Sigmoid colon (tissue), 7 donors: ENCODE measurements around the gene ZPR1. TPM values are rescaled to one million over a fixed set of nuclear protein-coding genes. Genes with fewer than 3 reads are reported as not detected.
A peak's percentile ranks its signal among the peaks of the same experiment; 100 is the strongest.

Source experiments
- DNase-seq: peaks from one replicate; pipeline ENCODE4 v3.0.0-alpha.2; 2019
- H3K27ac ChIP-seq, 4 donors: fragments of 200-600 bp; sonication (generic); one replicate each; pipeline ENCODE4 v1.5.1; 2016 to 2019; ENCODE audit warnings: mild to moderate bottlenecking in 1 of 4
- H3K27me3 ChIP-seq, 3 donors: fragments of 200-600 bp; sonication (generic); one replicate each; pipeline ENCODE4 v1.5.1; 2019; ENCODE audit warnings: mild to moderate bottlenecking in 1 of 3
- H3K36me3 ChIP-seq, 4 donors: fragments of 200-600 bp; sonication (generic); one replicate each; pipeline ENCODE4 v1.5.1; 2016 to 2019
- H3K4me1 ChIP-seq, 4 donors: fragments of 200-600 bp; sonication (generic); one replicate each; pipeline ENCODE4 v1.5.1; 2017 to 2019
- H3K4me3 ChIP-seq, 4 donors: fragments of 200-600 bp; sonication (generic); one replicate each; pipeline ENCODE4 v1.5.1; 2017 to 2019; ENCODE audit warnings: mild to moderate bottlenecking in 2 of 4, moderate library complexity in 1 of 4
- H3K9me3 ChIP-seq, 4 donors: fragments of 200-600 bp in 3 of 4; sonication (generic) in 3 of 4; one replicate each; pipeline versions ENCODE4 v1.5.1 to v1.6.1; 2013 to 2019
- EP300 ChIP-seq, 4 donors: sonication (generic); formaldehyde crosslinking; IDR thresholded peaks; one replicate each; pipeline ENCODE4 v1.6.1; 2017; ENCODE audit warnings: antibody characterized with exemption in 4 of 4
- POLR2A ChIP-seq, 2 donors: fragments of 450-650 bp; IDR thresholded peaks; one replicate each; pipeline ENCODE4 v1.6.1; 2016; ENCODE audit warnings: antibody characterized with exemption in 2 of 2, mild to moderate bottlenecking in 2 of 2, moderate library complexity in 2 of 2
- POLR2AphosphoS5 ChIP-seq, 4 donors: sonication (generic); formaldehyde crosslinking; IDR thresholded peaks; one replicate each; pipeline ENCODE4 v1.6.1; 2017; ENCODE audit warnings: antibody characterized with exemption in 4 of 4
- WGBS, 2 donors: extraction: QIAGEN DNeasy Blood & Tissue Kit; methylation state at CpG; one replicate each; pipeline ENCODE4 v1.1.7; 2013; 5-methylcytosine and 5-hydroxymethylcytosine counted together
- intact Hi-C: fragments of 100-400 bp; cut with DNase I; formaldehyde crosslinking; loops from one replicate; pipeline ENCODE4 v1.15.1; 2023
- polyA plus RNA-seq, 3 donors: library from polyadenylated mRNA; stranded (reverse); fragments of 200-250 nt; gene quantifications; one replicate each; pipeline ENCODE4 v1.2.3, GENCODE V29; 2013
- total RNA-seq, 4 donors: library from RNA; depleted of rRNA; stranded (reverse); fragments of >200 nt; gene quantifications; one replicate each; pipeline ENCODE4 v1.1.0, GENCODE V29; 2016
- TF ChIP-seq, protein P1 (sequence below), 4 experiments: fragments of 450-650 bp in 3 of 4; fragments of 200-600 bp in 1 of 4; IDR thresholded peaks; one replicate each; pipeline ENCODE4 v1.5.1; 2016 to 2019; ENCODE audit warnings: antibody characterized with exemption in 4 of 4, mild to moderate bottlenecking in 3 of 4, moderate library complexity in 2 of 4
- donor health status: healthy with polysubstance abuse.
- donor health status: Bipolar disorder and iron deficiency.
- donor health status: healthy.

The ZPR1 gene
- total and polyA plus RNA-seq, 7 donors: 14.7 to 28.6 (median 17.3) TPM

- TF ChIP-seq EP300 (IDR thresholded peaks at IDR 0.05) (no peak), POLR2A (IDR thresholded peaks at IDR 0.05) (no peak)
- TF ChIP-seq, protein P1, sequence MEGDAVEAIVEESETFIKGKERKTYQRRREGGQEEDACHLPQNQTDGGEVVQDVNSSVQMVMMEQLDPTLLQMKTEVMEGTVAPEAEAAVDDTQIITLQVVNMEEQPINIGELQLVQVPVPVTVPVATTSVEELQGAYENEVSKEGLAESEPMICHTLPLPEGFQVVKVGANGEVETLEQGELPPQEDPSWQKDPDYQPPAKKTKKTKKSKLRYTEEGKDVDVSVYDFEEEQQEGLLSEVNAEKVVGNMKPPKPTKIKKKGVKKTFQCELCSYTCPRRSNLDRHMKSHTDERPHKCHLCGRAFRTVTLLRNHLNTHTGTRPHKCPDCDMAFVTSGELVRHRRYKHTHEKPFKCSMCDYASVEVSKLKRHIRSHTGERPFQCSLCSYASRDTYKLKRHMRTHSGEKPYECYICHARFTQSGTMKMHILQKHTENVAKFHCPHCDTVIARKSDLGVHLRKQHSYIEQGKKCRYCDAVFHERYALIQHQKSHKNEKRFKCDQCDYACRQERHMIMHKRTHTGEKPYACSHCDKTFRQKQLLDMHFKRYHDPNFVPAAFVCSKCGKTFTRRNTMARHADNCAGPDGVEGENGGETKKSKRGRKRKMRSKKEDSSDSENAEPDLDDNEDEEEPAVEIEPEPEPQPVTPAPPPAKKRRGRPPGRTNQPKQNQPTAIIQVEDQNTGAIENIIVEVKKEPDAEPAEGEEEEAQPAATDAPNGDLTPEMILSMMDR (IDR thresholded peaks at IDR 0.05): no peak
- intact Hi-C loops: no loop called here
- H3K36me3 ChIP-seq: no peaks in the 10 kb centered on the region
- peaks cover 0 to 7% (median 4%) of the 10 kb centered on the region in 4 donors for H3K4me1 ChIP-seq
- H3K4me3 ChIP-seq: no peak overlapping the region
- WGBS, 2 donors: 94 to 96% methylated on average over 17 of the region's 17 CpGs
- no peaks in the 10 kb centered on the region for H3K9me3 ChIP-seq
- DNase-seq: peak; percentile 60
- H3K27ac ChIP-seq: no peak overlapping the region
- no peaks in the 10 kb centered on the region for H3K27me3 ChIP-seq
These were observed 42.5 kb upstream of the ZPR1 start for GRCh38 chr11:116830184-116830912.

DNA sequence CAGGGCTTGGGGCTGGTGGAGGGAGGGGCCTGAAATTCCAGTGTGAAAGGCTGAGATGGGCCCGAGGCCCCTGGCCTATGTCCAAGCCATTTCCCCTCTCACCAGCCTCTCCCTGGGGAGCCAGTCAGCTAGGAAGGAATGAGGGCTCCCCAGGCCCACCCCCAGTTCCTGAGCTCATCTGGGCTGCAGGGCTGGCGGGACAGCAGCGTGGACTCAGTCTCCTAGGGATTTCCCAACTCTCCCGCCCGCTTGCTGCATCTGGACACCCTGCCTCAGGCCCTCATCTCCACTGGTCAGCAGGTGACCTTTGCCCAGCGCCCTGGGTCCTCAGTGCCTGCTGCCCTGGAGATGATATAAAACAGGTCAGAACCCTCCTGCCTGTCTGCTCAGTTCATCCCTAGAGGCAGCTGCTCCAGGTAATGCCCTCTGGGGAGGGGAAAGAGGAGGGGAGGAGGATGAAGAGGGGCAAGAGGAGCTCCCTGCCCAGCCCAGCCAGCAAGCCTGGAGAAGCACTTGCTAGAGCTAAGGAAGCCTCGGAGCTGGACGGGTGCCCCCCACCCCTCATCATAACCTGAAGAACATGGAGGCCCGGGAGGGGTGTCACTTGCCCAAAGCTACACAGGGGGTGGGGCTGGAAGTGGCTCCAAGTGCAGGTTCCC is 41.8 kb upstream of the ZPR1 start, which contains the start of gene APOC3:
TSS of gene APOC3 (plus strand) at position 383 of the 659 bp plus-strand sequence. CDS start 676 bp downstream, outside the sequence.
- H3K27me3 ChIP-seq: no peaks in the 10 kb centered on the region
- no peaks in the 10 kb centered on the region for H3K36me3 ChIP-seq
- WGBS, 2 donors: 77 to 79% methylated on average over 9 of the region's 9 CpGs
- intact Hi-C loops: no loop called here
- TF ChIP-seq, protein P1 (IDR thresholded peaks at IDR 0.05): no peak
- no peak for TF ChIP-seq POLR2A (IDR thresholded peaks at IDR 0.05)
- TF ChIP-seq EP300 (IDR thresholded peaks at IDR 0.05): no peak
- H3K4me3 ChIP-seq: no peak within 1 kb of the TSS
- no peak within 1 kb of the TSS for H3K27ac ChIP-seq
- peak; percentile 60 for DNase-seq
- H3K4me1 ChIP-seq: no peaks in the 10 kb centered on the region
- H3K9me3 ChIP-seq: no peaks in the 10 kb centered on the region

- no peaks in the 10 kb centered on the region for H3K9me3 ChIP-seq
- TF ChIP-seq POLR2A (IDR thresholded peaks at IDR 0.05) (no peak), POLR2AphosphoS5 (IDR thresholded peaks at IDR 0.05) (no peak), EP300 (IDR thresholded peaks at IDR 0.05) (no peak)
- TF ChIP-seq, protein P1 (IDR thresholded peaks at IDR 0.05): no peak
- no peaks in the 10 kb centered on the region for H3K36me3 ChIP-seq
- no peak for DNase-seq
- H3K27me3 ChIP-seq: no peaks in the 10 kb centered on the region
- no peak overlapping the region for H3K4me3 ChIP-seq
- H3K4me1 ChIP-seq: no peaks in the 10 kb centered on the region
- WGBS, 2 donors: 55 to 69% methylated on average over 16 of the region's 16 CpGs
- H3K27ac ChIP-seq: no peak overlapping the region
- intact Hi-C loops: no loop called here
These were observed 41.1 kb upstream of the ZPR1 start for GRCh38 chr11:116828632-116829524.

DNA sequence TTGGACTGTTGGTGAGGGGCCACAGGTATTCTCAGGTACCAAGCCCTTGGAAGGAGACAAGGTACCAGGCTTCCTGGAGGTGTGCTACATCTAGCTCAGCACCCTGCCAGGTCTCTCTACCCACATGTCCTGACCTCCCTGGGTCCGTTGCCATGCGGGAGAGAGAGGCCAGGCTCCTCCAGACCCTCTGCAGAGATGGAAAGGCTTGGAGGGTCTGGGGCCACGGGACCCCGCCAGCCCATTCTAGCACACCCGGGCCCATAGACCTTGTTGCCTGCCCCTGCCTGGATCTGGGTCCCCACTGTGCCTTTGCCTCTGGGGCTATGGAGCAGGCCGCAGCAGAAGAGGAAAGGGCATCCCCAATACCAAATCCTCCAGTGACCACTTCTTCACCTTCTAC is 39.6 kb upstream of the ZPR1 start:
- H3K4me3 ChIP-seq: no peak overlapping the region
- no peak for TF ChIP-seq POLR2AphosphoS5 (IDR thresholded peaks at IDR 0.05)
- TF ChIP-seq, protein P1 (IDR thresholded peaks at IDR 0.05): no peak
- peak; percentile 39 for DNase-seq
- WGBS, 2 donors: 93 to 95% methylated on average over 6 of the region's 6 CpGs
- H3K9me3 ChIP-seq: no peaks in the 10 kb centered on the region
- no peaks in the 10 kb centered on the region for H3K27me3 ChIP-seq
- intact Hi-C loops: no loop called here
- no peak overlapping the region for H3K27ac ChIP-seq
- H3K36me3 ChIP-seq: no peaks in the 10 kb centered on the region
- no peaks in the 10 kb centered on the region for H3K4me1 ChIP-seq
